ENCODE results near the gene DUS4L. TPM values are rescaled to one million over a fixed set of nuclear protein-coding genes. Genes with fewer than 3 reads are reported as not detected.
"Not testable (repeated sequence)": the region's sequence is repeated elsewhere in the genome, so short reads cannot be mapped to it uniquely, and the experiment has no call there.

The DUS4L gene
- 1 to 10 TPM; 3.5 to 4.0 TPM for polyA plus RNA-seq

- H3K4me3 ChIP-seq (ENCODE audit: low read depth in 1 of 2, low read length in 2 of 2): peak within 1 kb of the TSS; percentile 72 to 94
- H3K27ac ChIP-seq (ENCODE audit: low read depth in 2 of 2, low read length in 1 of 2): peak within 1 kb of the TSS; percentile 90 to 93
- H3K9me3 ChIP-seq (ENCODE audit: control insufficient read depth in 2 of 2, insufficient read depth in 1 of 2, low read depth in 1 of 2, low read length in 1 of 2): no peaks in the 10 kb centered on the region
- H3K27me3 ChIP-seq (ENCODE audit: control insufficient read depth in 1 of 2, insufficient read depth in 2 of 2, low read length in 2 of 2): no peaks in the 10 kb centered on the region
- 0% methylated on average over 54 to 55 of the region's 55 CpGs for WGBS, 2 donors
- no peaks in the 10 kb centered on the region for H3K36me3 ChIP-seq (ENCODE audit: control insufficient read depth in 2 of 2, insufficient read depth in 2 of 2, low read length in 1 of 2)
- H3K4me1 ChIP-seq (ENCODE audit: control insufficient read depth in 2 of 2, insufficient read depth in 2 of 2, low read length in 1 of 2): no peaks in the 10 kb centered on the region
These were observed at the start of gene DUS4L, which contains the start of gene COG5 for GRCh38 chr7:107563775-107564552. DUS4L (plus strand) TSS chr7:107563971; CDS start chr7:107567071, 3,100 bp downstream. COG5 (minus strand) TSS chr7:107563920; CDS start chr7:107563896, 24 bp downstream.

DNA sequence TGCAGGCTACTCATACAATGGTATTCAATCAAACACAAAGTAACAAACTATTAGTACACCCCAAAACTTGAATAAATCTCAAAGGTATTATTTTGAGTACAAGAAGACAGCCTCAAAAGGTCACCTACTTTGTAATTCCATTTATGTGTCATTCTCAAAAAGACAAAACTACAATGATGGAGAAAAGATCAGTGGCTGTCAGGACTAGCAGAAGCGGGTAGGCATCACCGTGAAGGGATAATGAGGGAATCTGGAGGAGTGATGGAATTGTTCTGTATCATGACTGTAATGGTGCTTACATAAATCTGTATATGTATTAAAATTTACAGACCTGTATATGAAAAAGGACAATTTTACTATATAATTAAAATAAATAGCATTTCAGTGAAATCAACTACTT, 37.1 kb upstream of the DUS4L start:
- H3K36me3 ChIP-seq (ENCODE audit: control insufficient read depth in 2 of 2, insufficient read depth in 2 of 2, low read length in 1 of 2): peaks cover 0 to 3% of the 10 kb centered on the region in 2 donors
- no peak overlapping the region for H3K4me3 ChIP-seq (ENCODE audit: low read depth in 1 of 2, low read length in 2 of 2)
- no peaks in the 10 kb centered on the region for H3K9me3 ChIP-seq (ENCODE audit: control insufficient read depth in 2 of 2, insufficient read depth in 1 of 2, low read depth in 1 of 2, low read length in 1 of 2)

DNA sequence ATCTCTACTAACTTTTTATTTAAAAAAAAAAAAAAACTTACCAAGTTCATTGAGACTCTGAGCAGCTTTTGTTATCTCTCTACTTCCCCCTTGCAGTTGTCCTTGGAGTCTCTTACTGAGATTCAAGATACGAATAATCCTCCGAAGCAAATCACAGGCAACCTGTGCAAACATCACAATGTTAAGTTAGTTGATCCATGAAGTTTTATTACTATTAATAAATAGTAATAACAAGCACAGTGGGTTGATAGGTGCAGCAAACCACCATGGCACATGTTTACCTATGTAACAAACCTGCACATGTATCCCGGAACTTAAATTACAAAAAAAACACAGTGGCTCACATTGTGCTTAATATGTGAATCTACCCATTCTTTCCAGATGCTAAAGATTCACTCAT, 36.6 kb upstream of the DUS4L start:
- no peak overlapping the region for H3K27ac ChIP-seq (ENCODE audit: low read depth in 2 of 2, low read length in 1 of 2)
- WGBS, 2 donors: 88 to 94% methylated on average over 3 of the region's 3 CpGs
- no peak overlapping the region for H3K4me3 ChIP-seq (ENCODE audit: low read depth in 1 of 2, low read length in 2 of 2)
- H3K36me3 ChIP-seq (ENCODE audit: control insufficient read depth in 2 of 2, insufficient read depth in 2 of 2, low read length in 1 of 2): no peaks in the 10 kb centered on the region
- H3K9me3 ChIP-seq (ENCODE audit: control insufficient read depth in 2 of 2, insufficient read depth in 1 of 2, low read depth in 1 of 2, low read length in 1 of 2): no peaks in the 10 kb centered on the region
- H3K4me1 ChIP-seq (ENCODE audit: control insufficient read depth in 2 of 2, insufficient read depth in 2 of 2, low read length in 1 of 2): peaks cover 0 to 2% of the 10 kb centered on the region in 2 donors
- H3K27me3 ChIP-seq (ENCODE audit: control insufficient read depth in 1 of 2, insufficient read depth in 2 of 2, low read length in 2 of 2): no peaks in the 10 kb centered on the region

More for the DNA sequence above, 37.1 kb upstream of the DUS4L start:
- H3K27ac ChIP-seq (ENCODE audit: low read depth in 2 of 2, low read length in 1 of 2): no peak overlapping the region
- no peaks in the 10 kb centered on the region for H3K4me1 ChIP-seq (ENCODE audit: control insufficient read depth in 2 of 2, insufficient read depth in 2 of 2, low read length in 1 of 2)
- 97 to 100% methylated on average over 2 of the region's 2 CpGs for WGBS, 2 donors
- H3K27me3 ChIP-seq (ENCODE audit: control insufficient read depth in 1 of 2, insufficient read depth in 2 of 2, low read length in 2 of 2): no peaks in the 10 kb centered on the region

DNA sequence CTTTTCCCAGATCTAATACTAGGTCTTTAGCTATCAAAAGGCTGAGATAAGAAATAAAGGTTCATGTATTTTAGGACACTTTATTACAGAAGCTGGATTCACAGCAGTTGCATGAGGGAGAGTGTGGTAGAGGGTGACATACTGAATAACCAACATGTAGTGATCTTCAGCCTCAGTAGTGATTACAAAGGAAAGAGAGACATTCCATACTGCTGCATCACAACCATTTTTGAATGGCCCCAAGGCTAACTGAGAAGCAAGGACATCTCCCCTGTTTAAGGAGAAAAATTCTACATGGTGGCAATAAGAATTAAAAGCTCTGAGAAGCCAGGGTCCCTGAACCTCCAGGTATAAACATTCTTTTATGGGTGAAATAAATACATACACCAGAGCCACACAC, 35.3 kb upstream of the DUS4L start:
- Histone ChIP-seq H3K4me3 (ENCODE audit: low read depth in 1 of 2, low read length in 2 of 2) (no peak overlapping the region), H3K36me3 (ENCODE audit: control insufficient read depth in 2 of 2, insufficient read depth in 2 of 2, low read length in 1 of 2) (no peaks in the 10 kb centered on the region), H3K4me1 (ENCODE audit: control insufficient read depth in 2 of 2, insufficient read depth in 2 of 2, low read length in 1 of 2) (peaks cover 0 to 2% of the 10 kb centered on the region in 2 donors), H3K27me3 (ENCODE audit: control insufficient read depth in 1 of 2, insufficient read depth in 2 of 2, low read length in 2 of 2) (no peaks in the 10 kb centered on the region), H3K9me3 (ENCODE audit: control insufficient read depth in 2 of 2, insufficient read depth in 1 of 2, low read depth in 1 of 2, low read length in 1 of 2) (no peaks in the 10 kb centered on the region), H3K27ac (ENCODE audit: low read depth in 2 of 2, low read length in 1 of 2) (no peak overlapping the region)

- no peak overlapping the region for H3K4me3 ChIP-seq (ENCODE audit: low read depth in 1 of 2, low read length in 2 of 2)
- H3K4me1 ChIP-seq (ENCODE audit: control insufficient read depth in 2 of 2, insufficient read depth in 2 of 2, low read length in 1 of 2): peaks cover 0 to 2% of the 10 kb centered on the region in 2 donors
- H3K9me3 ChIP-seq (ENCODE audit: control insufficient read depth in 2 of 2, insufficient read depth in 1 of 2, low read depth in 1 of 2, low read length in 1 of 2): no peaks in the 10 kb centered on the region
- no peaks in the 10 kb centered on the region for H3K36me3 ChIP-seq (ENCODE audit: control insufficient read depth in 2 of 2, insufficient read depth in 2 of 2, low read length in 1 of 2)
- no peak overlapping the region for H3K27ac ChIP-seq (ENCODE audit: low read depth in 2 of 2, low read length in 1 of 2)
- no peaks in the 10 kb centered on the region for H3K27me3 ChIP-seq (ENCODE audit: control insufficient read depth in 1 of 2, insufficient read depth in 2 of 2, low read length in 2 of 2)
These were observed 33.0 kb upstream of the DUS4L start for GRCh38 chr7:107530751-107531150.

DNA sequence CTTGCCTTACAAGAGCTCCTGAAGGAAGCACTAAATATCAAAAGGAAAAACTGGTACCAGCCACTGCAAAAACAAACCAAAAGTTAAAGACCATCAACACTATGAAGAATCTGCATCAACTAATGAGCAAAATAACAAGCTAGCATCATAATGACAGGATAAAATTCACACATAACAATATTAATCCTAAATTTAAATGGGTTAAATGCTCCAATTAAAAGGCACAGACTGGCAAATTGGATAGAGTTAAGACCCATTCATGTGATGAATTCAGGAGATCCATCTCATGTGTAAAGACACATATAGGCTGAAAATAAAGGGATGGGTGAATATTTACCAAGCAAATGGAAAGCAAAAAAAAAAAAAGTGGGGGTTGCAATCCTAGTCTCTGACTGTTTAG, 29.6 kb upstream of the DUS4L start:
- Histone ChIP-seq H3K4me3 (ENCODE audit: low read depth in 1 of 2, low read length in 2 of 2) (no peak overlapping the region), H3K36me3 (ENCODE audit: control insufficient read depth in 2 of 2, insufficient read depth in 2 of 2, low read length in 1 of 2) (no peaks in the 10 kb centered on the region), H3K4me1 (ENCODE audit: control insufficient read depth in 2 of 2, insufficient read depth in 2 of 2, low read length in 1 of 2) (peaks cover 0 to 2% of the 10 kb centered on the region in 2 donors), H3K27me3 (ENCODE audit: control insufficient read depth in 1 of 2, insufficient read depth in 2 of 2, low read length in 2 of 2) (no peaks in the 10 kb centered on the region), H3K27ac (ENCODE audit: low read depth in 2 of 2, low read length in 1 of 2) (no peak overlapping the region), H3K9me3 (ENCODE audit: control insufficient read depth in 2 of 2, insufficient read depth in 1 of 2, low read depth in 1 of 2, low read length in 1 of 2) (no peaks in the 10 kb centered on the region)

DNA sequence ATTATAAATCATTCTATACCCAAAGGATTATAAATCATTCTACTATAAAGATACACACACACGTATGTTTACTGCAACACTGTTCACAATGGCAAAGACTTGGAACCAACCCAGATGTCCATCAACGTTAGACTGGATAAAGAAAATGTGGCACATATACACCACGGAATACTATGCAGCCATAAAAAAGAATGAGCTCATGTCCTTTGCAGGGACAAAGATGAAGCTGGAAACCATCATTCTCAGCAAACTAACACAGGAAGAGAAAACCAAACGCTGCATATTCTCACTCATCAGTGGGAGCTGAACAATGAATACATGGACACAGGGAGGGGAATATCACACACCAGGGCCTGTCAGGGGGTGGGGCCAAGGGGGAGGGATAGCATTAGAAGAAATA, 26.5 kb upstream of the DUS4L start:
- not testable (repeated sequence) for H3K9me3 ChIP-seq (ENCODE audit: control insufficient read depth in 2 of 2, insufficient read depth in 1 of 2, low read depth in 1 of 2, low read length in 1 of 2); H3K36me3 ChIP-seq (ENCODE audit: control insufficient read depth in 2 of 2, insufficient read depth in 2 of 2, low read length in 1 of 2); H3K27ac ChIP-seq (ENCODE audit: low read depth in 2 of 2, low read length in 1 of 2); H3K4me1 ChIP-seq (ENCODE audit: control insufficient read depth in 2 of 2, insufficient read depth in 2 of 2, low read length in 1 of 2); H3K27me3 ChIP-seq (ENCODE audit: control insufficient read depth in 1 of 2, insufficient read depth in 2 of 2, low read length in 2 of 2); H3K4me3 ChIP-seq (ENCODE audit: low read depth in 1 of 2, low read length in 2 of 2)
- 78 to 88% methylated on average over 4 of the region's 4 CpGs for WGBS, 2 donors

- 35 to 53% methylated on average over 2 of the region's 2 CpGs for WGBS, 2 donors
- Histone ChIP-seq H3K4me3 (ENCODE audit: low read depth in 1 of 2, low read length in 2 of 2) (no peak overlapping the region), H3K27me3 (ENCODE audit: control insufficient read depth in 1 of 2, insufficient read depth in 2 of 2, low read length in 2 of 2) (no peaks in the 10 kb centered on the region), H3K36me3 (ENCODE audit: control insufficient read depth in 2 of 2, insufficient read depth in 2 of 2, low read length in 1 of 2) (peaks cover 0 to 3% of the 10 kb centered on the region in 2 donors), H3K27ac (ENCODE audit: low read depth in 2 of 2, low read length in 1 of 2) (no peak overlapping the region), H3K9me3 (ENCODE audit: control insufficient read depth in 2 of 2, insufficient read depth in 1 of 2, low read depth in 1 of 2, low read length in 1 of 2) (no peaks in the 10 kb centered on the region), H3K4me1 (ENCODE audit: control insufficient read depth in 2 of 2, insufficient read depth in 2 of 2, low read length in 1 of 2) (no peaks in the 10 kb centered on the region)
These were observed 25.8 kb upstream of the DUS4L start for GRCh38 chr7:107538001-107538400.

DNA sequence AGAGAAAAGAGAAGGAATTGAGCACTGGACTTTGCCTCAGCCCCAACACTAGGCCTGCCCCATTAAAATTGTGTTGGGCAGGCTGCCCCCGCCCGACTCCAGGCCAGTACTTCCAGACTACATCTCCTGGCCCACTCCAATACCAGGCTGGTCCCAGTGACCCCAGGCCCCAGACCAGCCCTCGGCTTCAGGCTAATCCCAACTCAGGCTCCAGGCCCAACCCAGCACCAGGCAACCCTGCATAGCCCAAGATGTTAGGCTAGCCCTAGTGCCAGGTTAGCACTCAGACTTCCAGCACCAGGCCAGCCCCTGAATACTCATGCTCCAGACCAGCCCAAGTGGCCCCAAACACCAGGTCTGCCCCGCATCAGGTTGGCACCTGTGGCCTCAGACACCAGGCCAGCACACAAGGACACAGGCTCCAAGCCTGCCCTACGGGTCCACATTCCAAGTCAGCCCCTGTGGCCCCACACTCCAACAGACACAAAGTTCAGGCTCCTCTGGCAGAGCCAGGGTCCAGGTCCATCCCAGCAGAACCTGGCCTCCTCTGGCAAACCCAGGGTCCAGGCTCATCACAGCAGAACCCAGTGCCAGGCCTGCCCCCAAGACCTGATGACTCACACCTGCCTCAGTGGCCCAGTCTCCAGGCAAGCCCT, 20.3 kb upstream of the DUS4L start:
- H3K9me3 ChIP-seq (ENCODE audit: control insufficient read depth in 2 of 2, insufficient read depth in 1 of 2, low read depth in 1 of 2, low read length in 1 of 2): peaks cover 2 to 3% of the 10 kb centered on the region in 2 donors
- no peaks in the 10 kb centered on the region for H3K27me3 ChIP-seq (ENCODE audit: control insufficient read depth in 1 of 2, insufficient read depth in 2 of 2, low read length in 2 of 2)
- H3K27ac ChIP-seq (ENCODE audit: low read depth in 2 of 2, low read length in 1 of 2): no peak overlapping the region
- WGBS, 2 donors: 86 to 97% methylated on average over 5 of the region's 5 CpGs
- H3K4me1 ChIP-seq (ENCODE audit: control insufficient read depth in 2 of 2, insufficient read depth in 2 of 2, low read length in 1 of 2): no peaks in the 10 kb centered on the region
- H3K36me3 ChIP-seq (ENCODE audit: control insufficient read depth in 2 of 2, insufficient read depth in 2 of 2, low read length in 1 of 2): peaks cover 3 to 7% of the 10 kb centered on the region in 2 donors
- no peak overlapping the region for H3K4me3 ChIP-seq (ENCODE audit: low read depth in 1 of 2, low read length in 2 of 2)

Data from esophagus (tissue), 2 donors.